PC-9 (cell line): ENCODE data around the gene ZNF358.

Experiments
- EZH2 ChIP-seq: fragments of 200-600 bp; sonication (generic); IDR thresholded peaks from 2 replicates; pipeline ENCODE4 v1.8.0; 2017; ENCODE audit warnings: antibody characterized with exemption, low read depth
- TF ChIP-seq, protein P1 (sequence below): fragments of 200-600 bp; sonication (generic); conservative IDR thresholded peaks from 2 replicates; pipeline ENCODE4 v1.6.1; 2017; ENCODE audit warnings: mixed run types, antibody characterized with exemption, mild to moderate bottlenecking, moderate library complexity

DNA sequence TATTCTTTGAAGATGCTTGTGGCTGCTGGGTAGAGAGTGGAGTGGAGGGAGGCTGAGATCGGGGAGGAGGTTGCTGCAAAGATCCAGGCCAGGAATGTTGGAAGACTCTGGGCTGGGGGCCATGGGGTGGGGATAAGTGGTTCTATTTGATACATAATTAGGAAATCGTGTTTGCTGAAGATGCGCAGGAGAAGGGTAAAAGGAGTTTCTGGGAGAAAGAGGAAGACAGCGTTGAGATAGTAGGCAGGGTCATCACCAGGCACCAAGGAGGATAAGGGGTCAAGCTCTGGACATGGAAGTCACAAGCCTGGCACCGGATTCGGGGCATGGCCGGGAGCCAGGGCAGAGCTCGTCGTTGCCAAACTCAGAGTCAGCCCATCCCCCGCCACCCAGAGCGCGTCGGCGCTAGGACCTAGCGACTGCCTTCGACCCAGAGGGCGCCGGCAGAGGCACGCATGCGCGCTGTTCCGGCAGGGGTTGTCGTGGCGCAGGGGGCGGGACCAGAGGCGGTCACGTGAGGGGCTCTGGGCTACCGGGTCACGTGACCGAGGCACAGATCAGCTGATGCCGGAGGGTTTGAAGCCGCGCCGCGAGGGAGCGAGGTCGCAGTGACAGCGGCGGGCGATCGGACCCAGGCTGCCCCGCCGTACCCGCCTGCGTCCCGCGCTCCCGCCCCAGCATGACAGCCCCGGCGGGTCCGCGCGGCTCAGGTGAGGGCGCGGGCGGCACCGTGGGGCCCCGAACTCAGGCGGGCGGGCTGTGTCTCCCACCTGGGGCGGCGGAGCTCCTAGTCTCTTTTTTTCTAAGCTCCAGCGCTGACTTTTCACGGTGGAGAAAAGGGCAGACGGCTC, 6.4 kb downstream of the ZNF358 start, which contains the start of gene MCOLN1:
- TF ChIP-seq, protein P1, sequence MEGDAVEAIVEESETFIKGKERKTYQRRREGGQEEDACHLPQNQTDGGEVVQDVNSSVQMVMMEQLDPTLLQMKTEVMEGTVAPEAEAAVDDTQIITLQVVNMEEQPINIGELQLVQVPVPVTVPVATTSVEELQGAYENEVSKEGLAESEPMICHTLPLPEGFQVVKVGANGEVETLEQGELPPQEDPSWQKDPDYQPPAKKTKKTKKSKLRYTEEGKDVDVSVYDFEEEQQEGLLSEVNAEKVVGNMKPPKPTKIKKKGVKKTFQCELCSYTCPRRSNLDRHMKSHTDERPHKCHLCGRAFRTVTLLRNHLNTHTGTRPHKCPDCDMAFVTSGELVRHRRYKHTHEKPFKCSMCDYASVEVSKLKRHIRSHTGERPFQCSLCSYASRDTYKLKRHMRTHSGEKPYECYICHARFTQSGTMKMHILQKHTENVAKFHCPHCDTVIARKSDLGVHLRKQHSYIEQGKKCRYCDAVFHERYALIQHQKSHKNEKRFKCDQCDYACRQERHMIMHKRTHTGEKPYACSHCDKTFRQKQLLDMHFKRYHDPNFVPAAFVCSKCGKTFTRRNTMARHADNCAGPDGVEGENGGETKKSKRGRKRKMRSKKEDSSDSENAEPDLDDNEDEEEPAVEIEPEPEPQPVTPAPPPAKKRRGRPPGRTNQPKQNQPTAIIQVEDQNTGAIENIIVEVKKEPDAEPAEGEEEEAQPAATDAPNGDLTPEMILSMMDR, result no peak
- TF ChIP-seq EZH2, result no peak
